ENCODE data around the gene CAPN2.

Gene CAPN2

DNA sequence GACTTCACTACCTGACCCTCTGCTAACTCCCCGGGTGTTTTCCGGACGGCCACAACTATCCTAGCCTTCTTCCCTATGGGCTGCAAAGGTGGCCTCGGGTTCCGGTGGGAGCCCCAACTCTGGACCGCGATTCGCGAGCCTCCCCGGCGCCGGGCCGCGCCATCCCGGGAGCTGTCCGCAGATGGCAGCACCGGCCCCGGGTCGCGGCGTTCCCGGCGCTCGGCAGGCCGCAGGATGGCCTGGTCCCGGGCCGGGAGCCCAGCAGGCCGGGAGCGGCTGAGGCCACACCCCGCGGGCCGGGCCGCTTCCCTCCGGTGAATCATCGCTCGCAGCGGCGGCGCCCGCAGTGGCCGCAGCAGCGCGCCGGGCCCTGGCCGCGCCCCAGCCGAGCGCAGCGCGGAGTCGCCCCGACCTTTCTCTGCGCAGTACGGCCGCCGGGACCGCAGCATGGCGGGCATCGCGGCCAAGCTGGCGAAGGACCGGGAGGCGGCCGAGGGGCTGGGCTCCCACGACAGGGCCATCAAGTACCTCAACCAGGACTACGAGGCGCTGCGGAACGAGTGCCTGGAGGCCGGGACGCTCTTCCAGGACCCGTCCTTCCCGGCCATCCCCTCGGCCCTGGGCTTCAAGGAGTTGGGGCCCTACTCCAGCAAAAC is at the start of gene CAPN2:
TSS of gene CAPN2 (plus strand) at position 346 of the 656 bp plus-strand sequence. CDS start at position 448, 102 bp downstream.
- in situ Hi-C loops (cut with HindIII; ENCODE audit: low sequenced_read_pairs) = no loop called here

DNA sequence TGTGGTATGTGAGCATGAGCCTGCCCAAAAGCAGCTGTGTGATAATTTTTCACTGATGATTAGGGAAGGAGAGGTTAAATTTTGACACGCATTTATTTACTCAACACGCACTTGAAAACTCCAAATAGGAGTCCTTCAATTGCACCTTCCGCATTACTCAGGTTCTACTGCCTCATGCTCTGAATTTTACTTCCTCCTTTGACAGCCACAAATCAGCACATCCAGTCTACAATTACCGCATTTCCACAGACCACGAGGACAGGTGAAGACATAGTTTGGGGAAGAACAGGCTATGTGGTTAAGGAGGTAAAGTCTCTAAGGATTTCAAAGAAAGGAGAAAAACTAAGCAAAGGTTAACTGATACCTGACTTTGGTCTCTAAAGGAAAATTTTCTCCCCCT is 49.4 kb upstream of the CAPN2 start:
- in situ Hi-C loops (cut with HindIII; ENCODE audit: low sequenced_read_pairs) = no loop called here

DNA sequence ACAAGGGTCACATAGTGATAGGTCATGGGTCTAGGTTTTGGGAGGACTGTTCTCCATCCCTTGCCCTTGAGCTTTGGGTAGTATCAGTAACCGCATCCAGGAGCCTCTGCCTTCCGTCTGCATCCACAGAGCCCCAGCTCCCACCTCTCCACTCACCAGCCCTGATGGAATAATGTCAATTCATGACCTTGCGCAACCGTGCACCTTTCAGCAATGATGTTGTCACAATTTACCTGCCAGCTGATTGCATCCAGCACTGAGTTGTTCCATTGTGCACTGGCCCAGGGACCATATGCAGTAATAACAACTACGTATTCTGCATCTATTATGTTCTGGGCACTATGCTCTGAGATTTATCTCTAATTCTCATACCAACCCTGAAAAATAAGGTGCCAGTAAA is 48.2 kb upstream of the CAPN2 start:
- in situ Hi-C loops (cut with HindIII; ENCODE audit: low sequenced_read_pairs) = no loop called here

DNA sequence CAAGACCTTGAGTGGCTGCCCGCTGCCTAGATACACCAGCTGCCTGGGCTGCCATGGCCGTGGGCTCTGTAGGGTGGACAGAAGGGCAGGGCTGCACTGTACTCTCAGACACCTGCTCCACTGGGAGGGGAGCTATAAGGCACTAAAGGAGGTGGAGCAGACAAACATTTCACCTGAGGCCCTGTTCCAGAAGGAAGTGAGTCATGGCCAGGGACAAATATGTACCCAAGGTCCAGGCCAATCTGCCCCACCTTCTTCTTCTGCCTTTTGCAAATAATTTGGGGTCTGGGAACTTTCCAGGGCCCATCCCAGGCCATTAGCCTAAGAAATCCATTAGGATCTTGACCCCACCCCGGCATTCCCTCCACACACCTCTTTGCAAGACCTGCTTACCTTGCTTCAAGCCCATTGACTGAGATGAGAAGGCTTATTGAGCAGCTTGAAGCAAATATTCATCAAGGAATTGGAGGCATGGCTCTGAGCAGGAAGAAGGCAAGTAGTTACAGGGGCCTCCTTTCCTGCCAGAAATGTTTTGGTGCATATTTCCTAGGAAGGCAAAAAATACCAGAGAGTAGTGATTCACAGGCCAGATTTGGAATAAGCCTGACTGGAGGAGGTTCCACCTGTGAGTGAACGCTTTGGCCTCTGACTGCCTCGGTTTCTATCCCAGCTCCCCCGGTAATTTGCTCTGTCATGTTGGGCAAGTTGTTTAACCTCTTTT is 46.6 kb upstream of the CAPN2 start, which contains the start of gene CAPN8:
TSS of gene CAPN8 (minus strand) at position 110 of the 721 bp plus-strand sequence. CDS start at position 55, 55 bp downstream.
- in situ Hi-C loops (cut with HindIII; ENCODE audit: low sequenced_read_pairs) = no loop called here

DNA sequence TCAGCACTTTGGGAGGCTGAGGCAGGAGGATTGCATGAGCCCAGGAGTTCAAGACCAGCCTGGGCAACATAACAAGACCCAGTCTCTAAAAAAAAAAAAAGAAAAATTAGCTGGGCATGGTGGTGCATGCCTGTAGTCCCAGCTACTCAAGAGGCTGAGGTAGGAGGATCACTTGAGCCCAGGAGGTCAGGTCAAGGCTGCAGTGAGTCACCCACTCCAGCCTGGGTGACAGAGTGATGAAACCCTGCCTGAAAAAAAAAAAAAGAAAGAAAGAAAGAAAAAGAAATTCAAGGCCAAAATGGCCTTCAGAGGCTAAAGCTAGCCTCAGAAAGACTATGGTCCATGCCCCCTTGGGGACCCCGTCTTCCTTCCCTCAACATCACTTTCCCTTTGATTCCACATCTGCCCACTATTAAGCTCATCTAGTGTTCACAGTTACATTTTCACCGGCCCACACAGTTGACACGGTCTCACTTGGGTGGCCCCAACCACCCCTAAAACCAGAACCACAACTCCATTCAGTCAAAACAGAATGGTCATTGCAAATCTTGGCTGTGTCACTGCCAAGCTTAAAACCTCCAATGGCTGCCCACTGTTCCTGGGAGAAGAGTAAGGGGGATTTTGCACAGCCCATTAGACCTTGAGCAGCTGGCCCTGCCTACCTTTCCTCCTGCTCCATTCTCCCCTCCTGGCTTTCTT is 44.7 kb upstream of the CAPN2 start:
- in situ Hi-C loops (cut with HindIII; ENCODE audit: low sequenced_read_pairs) = no loop called here

DNA sequence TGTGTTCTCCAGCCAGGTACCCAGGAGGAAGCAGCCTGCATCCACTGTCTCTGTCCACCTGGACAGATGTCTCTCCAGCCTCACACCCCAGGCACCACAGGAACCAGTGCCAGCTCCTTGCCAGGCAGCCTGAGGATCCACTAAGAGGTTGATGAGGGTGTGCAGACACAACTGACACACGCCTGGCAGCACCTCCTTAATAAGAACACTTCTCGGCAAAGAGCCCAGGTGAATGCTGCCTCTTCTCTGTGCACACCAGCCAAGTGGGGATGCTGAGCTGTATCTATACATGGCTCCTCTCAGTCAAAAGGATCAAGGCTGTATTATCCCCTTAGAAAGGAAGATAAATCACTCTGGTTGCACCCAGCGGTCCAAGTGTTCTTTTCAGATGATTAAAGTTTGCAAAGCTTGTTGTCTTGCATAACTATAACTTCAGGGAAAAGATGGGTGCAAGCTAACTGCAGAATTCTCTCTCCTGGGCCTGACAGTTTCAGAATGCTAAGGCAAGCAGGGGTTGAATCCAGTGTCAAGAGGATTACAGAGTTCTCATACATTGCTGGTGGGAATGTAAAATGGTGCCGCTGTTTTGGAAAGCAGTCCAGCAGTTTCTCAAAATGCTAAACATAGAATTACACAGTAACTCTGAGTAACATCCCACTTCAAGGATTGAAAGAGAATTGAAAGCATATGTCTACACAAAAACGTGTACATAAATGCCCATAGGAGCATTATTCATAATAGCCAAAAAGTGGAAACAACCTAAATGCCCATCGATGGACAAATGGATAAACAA is 43.1 kb upstream of the CAPN2 start:
- in situ Hi-C loops (cut with HindIII; ENCODE audit: low sequenced_read_pairs) = no loop called here

DNA sequence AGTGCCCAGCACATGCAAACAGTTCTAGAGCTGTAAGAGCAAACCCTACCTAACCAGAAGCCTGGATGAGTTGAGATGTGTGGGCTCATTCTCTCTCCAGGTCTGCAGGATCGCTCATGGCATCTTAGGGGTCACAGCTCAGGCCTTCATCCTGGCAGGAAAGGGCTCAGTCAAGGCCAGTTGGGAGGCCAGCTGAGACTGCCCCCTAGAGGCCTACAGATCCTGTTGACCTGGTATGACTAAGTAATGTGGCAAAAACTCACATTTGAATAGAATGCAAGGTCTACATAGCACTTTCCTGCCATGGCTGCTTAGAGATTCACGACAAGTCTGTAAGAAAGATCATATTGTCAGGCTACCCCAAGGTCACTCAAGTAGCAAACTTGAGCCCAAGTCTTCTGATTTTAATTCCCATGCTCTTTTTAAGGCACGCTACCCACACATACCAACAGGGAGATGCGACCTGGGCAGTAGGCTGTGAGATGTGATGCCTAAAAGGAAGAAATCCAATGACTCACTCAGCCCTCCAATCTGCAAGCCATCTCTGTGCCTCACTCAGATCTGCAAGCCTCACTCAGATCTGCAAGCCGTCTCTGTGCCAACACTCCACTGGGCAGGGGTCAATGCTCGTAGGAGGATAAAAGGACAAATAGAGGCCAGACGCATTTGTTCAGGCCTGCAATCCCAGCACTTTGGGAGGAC is 41.7 kb upstream of the CAPN2 start:
- in situ Hi-C loops (cut with HindIII; ENCODE audit: low sequenced_read_pairs) = no loop called here

DNA sequence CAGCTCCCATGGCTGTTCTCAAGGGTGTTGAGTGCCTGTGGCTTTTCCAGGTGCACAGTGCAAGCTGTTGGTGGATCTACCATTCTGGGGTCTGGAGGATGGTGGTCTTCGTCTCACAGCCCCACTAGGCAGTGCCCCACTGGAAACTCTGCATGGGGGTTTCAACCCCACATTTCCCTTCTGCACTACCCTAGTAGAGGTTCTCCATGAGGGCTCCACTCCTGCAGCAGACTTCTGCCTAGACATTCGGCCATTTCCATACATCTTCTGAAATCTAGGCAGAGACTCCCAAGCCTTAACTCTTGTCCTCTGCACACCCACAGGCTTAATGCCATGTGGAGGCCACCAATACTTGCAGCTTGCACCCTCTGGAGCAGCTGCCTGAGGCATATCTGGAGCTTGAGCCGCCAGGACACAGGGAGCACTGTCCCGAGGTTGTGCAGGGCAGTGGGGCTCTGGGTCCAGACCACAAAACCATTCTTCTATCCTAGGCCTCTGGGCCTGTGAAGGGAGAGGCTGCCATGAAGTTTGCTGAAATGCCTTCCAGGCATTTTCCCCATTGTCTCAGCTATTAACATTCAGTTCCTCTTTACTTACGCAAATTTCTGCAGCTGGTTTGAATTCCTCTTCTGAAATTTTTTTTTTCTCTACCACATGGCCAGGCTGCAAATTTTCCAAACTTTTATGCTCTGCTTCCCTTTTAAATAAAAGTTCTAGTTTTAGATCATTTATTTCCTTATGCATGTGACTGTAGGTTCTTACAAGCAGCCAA is 38.0 kb upstream of the CAPN2 start:
- in situ Hi-C loops (cut with HindIII; ENCODE audit: low sequenced_read_pairs) = no loop called here

DNA sequence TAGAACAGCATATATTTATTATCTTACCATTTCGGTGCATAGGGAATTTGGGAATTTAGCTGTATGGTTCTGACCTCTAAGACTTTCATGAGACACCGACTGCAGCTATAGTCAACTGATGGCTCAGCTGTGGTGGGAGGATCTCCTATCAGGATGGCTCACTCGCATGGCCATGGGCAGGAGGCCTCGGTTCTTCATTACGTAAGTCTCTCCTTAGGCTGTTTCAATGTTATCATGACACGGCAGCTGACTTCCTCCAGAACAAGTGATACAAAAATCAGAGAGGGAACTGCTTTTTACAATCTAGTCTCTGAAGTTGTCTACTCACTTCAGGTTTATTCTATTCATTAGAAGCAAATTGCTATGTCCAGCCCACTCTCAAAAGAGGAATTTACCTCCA is 33.5 kb upstream of the CAPN2 start:
- in situ Hi-C loops (cut with HindIII; ENCODE audit: low sequenced_read_pairs) = no loop called here

DNA sequence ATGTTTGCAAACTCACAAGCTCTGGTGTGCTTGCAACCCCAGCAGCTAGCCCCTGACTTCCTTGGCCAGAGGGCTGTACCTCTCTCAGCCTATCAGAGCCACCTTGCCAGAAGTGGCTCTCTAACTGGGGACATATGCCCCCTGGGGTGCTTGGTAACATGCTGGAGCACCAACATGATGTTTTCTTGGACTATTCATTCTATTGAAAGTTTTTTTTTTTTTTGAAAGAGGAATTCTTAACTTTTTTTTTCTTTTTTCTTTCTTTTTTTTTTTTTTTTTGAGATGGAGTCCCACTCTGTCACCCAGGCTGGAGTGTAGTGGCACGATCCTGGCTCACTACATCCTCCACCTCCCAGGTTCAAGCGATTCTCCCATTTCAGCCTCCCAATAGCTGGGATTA is 32.2 kb upstream of the CAPN2 start:
- in situ Hi-C loops (cut with HindIII; ENCODE audit: low sequenced_read_pairs) = no loop called here

DNA sequence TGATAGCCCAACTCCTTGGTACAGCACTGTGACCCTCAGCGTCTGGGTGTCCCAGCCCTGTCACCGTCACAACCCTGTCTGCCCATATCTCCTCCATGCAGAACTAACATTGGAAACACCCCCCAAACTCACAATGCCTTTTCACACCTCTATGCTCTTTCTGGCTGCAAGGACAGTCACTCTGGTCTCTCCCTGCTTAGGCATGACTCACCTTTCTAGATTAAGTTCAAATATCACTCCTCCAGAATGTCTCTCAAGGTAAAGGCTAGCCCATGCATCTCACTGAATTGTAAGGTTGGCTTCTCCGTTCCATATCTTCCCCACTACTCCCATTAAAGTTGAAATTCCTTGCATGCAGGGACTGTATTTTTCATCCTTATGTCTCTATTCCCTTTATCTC is 29.8 kb upstream of the CAPN2 start:
- in situ Hi-C loops (cut with HindIII; ENCODE audit: low sequenced_read_pairs) = no loop called here

DNA sequence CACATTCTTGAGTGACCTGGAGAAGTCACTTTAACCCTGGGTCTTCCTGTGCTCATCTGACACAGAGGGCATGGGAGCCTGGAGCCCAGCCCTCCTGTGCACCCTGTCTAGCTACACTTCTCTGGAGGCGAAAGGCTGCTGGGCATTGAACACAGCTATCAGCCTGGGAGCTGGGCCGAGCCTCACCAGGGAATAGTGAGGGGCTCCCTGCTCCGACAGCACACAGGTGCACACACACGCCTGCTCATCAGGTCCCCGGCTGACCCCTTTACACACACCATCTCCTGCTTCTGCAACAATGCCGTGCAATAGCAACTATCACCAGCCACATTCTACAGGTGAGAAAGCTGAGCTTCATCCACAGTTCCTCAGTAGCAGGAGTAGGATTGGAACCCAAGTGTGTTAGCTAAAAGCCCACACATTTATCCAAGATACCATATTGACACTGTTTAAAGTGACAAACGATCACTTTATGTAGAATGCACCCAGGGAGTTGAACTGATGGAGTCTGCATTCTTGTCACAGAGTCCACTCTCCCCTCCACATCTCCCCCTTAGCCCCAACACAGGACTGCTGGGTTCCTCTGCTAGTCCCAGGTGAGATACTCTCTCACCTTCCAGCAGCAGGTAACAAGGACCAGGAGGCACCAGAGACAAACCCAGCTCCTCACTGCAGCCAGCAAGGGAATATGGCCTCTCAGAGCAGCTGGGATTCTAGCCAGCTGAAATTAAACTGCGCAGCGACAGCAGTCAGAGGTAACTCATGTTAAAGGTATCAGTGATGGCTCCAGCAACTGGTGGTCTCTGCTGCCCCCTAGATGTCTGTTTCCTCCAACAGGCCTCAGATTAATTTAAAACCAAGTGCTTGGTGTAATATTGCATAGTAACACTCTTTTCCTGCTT is 28.5 kb upstream of the CAPN2 start:
- in situ Hi-C loops (cut with HindIII; ENCODE audit: low sequenced_read_pairs) = no loop called here

DNA sequence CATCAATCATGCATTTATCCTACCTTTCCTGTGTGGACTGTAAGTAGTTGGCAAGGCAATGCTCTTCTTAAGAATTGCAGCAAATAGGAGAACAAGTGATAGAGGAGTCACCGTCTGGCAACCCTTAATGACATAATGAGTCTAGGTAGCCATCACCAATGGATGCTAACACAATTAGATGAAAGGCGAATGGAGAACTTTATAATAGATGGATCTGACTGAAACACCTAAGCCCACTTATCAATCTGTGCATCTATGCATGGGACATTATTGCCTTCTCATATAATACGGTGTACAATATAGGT is 27.9 kb upstream of the CAPN2 start:
- in situ Hi-C loops (cut with HindIII; ENCODE audit: low sequenced_read_pairs) = no loop called here

DNA sequence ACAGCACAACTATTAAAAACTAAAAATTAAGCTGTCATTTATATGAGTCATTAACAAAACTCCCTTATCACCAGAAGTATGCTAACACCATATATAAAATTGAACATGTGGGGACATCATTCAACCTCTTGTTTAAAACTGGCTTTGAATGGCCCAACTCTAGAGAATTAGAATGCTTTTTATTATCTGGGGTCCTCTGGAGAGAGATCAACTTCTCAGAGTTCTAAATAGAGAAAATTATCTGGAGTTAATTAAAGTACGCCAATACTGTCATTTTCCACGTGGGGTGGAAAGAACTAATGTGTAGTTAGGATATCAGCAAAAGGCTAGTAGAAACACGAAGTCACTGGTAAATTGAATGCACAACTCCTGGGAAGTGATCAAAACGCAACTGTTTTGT is 21.2 kb upstream of the CAPN2 start:
- in situ Hi-C loops (cut with HindIII; ENCODE audit: low sequenced_read_pairs) = no loop called here

DNA sequence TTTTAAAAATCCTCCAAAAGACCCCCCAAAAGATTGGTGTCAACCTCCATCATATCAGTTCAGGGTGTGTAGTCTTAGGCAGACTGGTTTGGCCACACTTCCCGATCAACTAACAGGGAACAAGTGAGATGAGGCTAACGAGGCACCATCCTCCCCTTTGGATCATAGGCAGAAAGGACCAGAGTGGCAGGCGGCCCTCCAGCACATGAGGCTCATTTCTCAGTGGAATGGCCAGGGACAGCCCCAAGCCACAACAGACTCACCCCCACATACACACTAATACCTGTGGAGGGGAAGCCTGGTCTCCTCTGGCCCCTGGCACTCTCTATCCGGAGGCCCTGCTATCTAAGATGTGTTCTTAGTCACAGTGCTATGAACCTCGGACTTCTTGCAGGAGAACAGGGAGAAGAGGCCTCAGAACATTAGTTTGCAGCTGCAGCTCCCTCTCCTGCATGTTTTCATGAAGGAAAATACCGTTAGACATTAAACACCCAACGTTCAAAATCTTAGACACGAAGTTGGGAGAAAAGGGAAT is 17.3 kb upstream of the CAPN2 start:
- in situ Hi-C loops (cut with HindIII; ENCODE audit: low sequenced_read_pairs) = no loop called here

DNA sequence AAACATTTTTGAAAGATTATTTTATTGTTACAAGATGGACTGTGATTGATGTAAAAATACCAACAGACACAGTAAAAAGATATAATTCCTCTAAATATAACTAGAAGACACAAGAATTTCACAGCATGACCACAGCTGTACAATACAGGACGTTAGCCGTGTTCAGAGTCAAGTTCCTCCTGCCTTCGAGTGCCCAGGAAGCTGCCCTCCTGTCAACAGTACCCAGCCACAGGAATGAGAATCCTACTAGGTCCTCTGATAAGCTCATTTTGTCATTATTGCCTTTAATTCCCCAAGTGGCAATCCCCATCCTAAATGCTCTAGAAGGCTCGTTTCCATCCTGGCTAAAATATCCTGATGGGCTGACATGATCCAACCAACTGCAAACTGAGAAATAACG is 16.4 kb upstream of the CAPN2 start:
- in situ Hi-C loops (cut with HindIII; ENCODE audit: low sequenced_read_pairs) = no loop called here

DNA sequence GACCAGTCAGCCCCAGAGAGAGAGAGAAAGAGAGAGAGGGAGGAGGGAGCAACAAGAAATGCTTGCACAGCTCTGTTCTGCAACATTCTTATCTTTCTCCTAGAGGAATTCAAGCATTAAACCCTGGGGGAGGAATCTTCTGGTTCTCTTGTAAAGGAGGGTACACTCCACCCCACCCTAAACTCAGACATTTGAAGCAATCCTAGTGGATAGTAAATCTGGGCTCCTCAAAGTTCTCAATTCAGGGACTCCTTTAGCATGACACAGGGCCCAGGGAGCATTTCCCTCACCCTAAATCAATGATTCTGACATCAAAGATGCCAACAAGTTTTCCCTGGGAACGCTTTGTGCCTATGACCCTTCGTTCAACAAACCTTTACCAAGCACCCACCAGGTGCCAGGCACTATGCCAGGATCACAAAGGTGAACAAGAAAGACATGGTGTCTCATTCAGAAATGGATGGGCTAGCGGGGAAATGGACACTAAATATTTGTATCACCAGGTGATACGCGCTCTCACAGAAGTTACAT is 11.9 kb upstream of the CAPN2 start:
- in situ Hi-C loops (cut with HindIII; ENCODE audit: low sequenced_read_pairs) = no loop called here

DNA sequence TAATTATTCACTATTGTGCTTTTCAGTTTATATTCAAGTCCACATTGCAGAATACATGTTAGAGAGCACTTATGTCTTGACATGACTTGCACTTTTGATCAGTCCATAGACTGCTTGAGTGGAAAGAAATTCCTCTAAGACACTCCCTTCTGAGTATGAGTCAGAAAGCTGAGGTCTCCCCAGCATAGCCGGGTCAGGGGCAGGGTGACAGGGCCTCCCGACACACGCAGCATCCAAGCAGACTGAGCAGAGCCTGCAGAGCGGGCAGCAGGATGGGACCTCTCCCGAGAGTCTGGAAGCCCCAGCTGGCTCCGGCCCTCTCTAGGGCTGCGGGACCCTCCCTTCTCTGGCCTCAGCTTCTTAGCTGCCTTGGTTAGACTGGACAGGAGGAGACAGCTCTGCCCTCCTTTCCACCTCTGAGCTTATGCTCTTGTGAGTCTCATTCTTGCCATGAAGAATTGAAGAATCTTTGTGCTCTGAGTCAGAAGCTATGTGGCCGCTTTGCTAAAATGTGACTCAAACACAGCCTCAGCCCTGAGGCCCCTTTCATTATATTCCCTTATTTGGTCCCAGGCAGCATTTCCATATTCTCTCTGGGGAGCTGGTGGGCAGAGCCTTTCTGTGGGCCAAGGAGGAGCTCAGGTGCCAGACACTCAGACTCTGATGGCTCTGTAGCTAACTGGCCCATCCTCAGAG is 11.2 kb upstream of the CAPN2 start:
- in situ Hi-C loops (cut with HindIII; ENCODE audit: low sequenced_read_pairs) = no loop called here

All from endothelial cell of hepatic sinusoid (primary cell).